GM21528 (cell line): ENCODE measurements around the gene DMD.

Experiments
- ATAC-seq: cut with Tn5 transposase; IDR thresholded peaks from one replicate; pipeline ENCODE4 v1.9.1; 2021; ENCODE audit warnings: mild to moderate bottlenecking, moderate library complexity; ENCODE audit not compliant: unreplicated experiment, low FRiP score

The DMD gene

DNA sequence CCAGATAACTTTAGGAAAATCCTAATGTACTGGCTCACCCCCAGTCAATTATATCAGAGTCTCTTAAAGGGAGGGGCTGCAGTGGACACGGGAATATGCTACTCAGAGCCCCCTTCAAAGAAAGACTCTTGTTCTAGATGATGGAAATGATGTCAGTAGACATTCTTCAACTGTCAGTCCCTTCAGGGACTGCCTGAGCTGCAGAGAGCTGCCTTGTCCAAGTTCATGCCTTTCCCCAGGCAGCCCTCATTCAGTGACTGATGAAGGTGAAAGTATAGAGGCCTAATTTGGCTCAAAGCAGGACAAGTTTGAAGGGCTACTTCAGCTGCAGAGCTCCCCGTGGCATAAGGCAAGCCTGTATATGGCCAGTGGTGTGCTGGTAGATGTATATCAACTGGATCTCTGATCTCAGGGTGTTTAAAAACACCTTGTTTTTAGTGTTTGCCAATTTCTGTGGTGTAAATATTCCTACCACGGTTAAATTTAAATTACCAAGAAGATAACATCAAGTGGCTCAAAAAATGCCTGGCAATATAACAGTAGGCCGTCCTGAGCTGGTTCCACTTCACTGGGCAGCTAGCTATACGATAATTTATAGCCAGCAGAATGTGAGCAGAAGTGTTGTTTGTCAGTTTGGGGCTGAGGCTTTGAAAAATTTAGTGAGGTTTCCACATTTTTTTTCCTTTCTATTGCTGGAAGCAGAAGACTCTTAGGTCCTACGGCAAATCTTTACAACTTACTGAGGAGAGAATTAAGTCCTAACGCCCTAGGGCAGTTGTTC lies 1390.7 kb downstream of the DMD start:
- ATAC-seq: no peak

DNA sequence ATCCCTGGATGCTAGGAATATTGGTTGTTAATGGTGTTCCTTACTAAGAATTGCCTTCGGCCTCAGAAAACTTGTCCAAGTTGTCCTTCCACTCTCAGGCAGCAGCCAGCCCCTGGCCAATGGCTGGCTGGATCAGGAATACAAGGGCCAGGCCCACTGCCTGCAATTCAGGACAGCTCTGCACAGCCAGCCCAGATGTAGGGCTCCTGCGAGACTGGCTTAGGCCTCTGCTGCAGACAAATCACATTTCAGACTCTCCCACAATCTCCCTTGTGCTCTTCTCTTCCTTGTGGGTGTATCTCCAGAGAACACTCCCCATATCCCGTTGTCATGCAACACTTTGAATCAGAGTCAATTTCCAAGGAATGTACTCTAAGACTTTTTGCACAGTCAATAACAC lies 1391.9 kb downstream of the DMD start:
- no peak for ATAC-seq

DNA sequence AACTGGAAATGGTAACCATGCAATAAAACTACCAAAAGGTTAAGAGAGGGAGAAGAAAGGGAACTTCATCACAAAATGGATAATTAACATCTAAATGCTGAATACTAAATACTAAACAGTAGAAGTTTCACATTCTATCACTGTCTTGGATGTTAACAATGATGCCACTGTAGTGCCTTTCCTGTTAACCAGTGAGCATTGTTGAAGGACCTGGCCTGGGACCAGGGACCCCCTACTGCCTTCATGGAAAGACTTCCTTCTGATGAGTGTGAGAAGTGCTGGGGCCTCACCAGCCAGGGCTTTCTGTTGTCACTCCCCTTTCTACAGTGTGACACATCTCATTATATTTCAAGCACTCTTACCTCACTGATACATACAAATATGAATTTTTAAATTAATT lies 1400.2 kb downstream of the DMD start:
- ATAC-seq: no peak

DNA sequence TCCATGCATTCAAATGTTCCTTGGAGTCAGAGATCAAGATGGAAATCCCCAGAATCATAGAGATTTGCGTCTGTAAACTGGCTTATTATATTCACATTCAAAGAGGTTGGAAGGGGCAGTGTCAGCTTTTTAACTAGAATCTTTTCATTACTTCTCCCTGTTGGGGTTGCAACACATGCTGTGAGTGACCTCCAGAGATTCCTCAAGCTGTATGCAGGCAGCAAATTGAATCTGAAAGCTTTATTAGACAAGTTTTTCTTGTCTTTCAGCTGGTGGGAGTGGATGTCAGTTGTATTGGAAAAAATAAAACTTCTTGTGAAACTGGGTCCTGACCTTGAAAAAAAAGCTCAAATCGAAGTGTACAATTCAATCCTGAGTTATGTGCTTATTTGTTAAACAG lies 1403.0 kb downstream of the DMD start:
- no peak for ATAC-seq

DNA sequence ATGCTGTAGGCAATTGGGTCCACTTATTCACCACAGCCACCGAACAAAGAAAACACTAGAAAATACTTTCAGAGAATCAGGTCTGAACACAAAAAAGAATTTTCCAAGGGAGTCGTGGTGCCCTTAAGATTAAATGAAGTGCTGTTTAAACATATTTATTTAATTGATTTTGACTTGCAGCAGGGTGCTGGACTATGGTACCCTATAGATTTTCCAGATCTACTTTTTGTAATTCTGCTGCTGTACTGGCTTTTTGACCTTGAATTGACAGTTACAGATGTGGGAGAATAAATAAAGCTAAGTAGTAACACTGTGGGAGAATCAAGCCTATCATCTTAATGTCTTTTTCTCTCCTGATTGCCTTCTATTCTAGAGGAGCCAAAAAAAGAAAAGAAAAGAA lies 1404.2 kb downstream of the DMD start:
- no peak for ATAC-seq

DNA sequence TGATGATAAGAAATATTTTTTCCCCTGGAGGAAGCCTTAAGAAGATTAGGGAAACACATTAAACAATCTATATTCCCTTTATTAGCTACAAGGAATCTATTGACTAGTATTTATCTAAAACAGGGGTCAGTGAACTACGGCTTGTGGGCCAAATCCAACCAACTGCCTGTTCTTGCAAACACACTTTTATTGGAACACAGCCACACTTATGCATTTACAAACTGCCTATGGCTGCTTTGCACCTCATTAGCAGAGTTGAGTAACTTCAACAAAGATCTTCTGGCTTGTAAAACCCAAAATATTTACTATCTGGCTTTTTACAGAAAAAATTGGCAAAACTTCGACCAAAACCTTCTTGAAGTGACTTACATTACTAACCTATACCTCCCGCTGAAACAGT lies 1405.6 kb downstream of the DMD start:
- no peak for ATAC-seq

DNA sequence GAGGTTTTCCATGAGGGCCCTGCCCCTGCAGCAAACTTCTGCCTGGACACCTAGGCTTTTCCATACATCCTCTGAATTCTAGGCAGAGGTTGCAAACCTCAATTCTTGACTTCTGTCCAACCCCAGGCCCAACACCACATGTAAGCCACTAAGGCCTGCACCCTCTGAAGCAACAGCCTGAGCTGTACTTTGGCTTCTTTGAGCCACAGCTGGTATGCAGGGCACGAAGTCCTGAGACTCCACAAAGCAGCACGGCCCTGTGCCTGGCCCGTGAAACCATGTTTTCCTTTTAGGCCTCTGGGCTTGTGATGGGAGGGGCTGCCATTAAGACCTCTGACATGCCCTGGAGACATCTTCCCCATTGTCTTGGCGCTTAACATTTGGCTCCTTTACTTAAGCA lies 1411.1 kb downstream of the DMD start:
- ATAC-seq: no peak

DNA sequence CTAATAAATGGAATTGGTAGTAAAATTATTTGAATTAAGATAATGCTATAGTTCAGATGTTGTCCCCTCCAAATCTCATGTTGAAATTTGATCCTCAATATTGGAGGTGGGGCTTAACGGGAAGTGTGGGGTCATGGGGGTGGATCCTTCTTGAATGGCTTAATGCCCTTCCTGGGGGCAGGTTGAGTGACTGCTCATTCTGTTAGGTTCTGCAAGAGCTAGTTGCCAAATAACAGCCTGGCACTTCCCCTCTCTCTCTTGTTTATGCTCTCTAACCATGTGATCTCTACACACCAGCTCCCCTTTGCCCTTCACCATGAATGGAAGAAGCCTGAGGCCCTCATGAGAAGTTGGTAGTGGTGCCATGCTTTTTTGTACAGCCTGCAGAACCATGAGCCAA lies 1414.7 kb downstream of the DMD start:
- no peak for ATAC-seq

DNA sequence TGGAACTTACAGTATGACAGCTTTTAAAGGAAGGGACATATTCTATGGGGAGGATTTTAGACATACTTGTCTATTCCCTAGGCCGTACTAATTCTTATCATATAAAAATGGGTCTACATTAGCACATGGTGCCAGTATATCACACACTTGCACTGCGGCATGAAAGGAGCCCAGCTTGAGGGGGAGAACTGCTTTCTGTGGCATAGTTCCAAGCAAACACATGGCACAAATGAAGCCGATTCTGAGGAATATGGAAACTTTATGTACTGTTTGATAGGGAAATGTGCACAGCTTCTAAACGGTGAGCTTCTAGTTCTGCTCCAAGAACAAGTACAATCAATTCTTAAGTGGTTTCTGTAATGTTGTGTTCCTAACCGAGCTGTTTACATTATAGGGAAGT lies 1463.9 kb downstream of the DMD start:
- no peak for ATAC-seq

DNA sequence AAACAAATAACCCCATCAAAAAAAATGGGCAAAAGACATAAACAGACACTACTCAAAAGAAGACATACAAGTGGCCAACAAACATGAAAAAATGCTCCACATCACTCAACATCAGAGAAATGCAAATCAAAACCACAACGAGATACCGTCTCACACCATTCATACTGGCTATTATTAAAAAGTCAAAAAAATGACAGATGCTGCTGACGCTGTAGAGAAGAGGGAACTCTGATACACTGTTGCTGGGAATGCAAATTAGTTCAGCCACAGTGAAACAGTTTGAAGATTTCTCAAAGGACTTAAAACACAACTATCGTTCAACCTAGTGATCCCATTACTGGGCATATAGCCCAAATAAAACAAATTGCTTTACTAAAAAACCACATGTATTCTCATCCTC lies 1468.3 kb downstream of the DMD start:
- ATAC-seq: no peak

DNA sequence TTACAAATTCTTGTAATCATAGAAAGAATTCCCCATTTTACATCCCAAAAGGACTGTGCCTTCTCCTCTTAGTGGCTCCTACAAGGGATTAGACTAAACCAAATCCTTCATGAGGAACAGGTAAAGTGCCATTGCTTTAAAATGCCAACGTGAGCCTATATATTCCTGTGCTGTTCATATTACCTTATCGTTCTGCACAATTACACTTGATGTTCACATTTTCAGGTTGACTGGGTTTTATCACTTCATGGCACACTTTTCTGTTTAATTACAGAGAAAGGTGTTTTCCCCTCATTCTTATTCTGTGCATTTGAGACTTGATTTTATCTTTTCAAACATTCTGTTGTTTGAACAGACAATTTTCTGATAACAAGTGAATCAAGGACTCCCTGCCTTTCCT lies 1493.9 kb downstream of the DMD start:
- no peak for ATAC-seq

DNA sequence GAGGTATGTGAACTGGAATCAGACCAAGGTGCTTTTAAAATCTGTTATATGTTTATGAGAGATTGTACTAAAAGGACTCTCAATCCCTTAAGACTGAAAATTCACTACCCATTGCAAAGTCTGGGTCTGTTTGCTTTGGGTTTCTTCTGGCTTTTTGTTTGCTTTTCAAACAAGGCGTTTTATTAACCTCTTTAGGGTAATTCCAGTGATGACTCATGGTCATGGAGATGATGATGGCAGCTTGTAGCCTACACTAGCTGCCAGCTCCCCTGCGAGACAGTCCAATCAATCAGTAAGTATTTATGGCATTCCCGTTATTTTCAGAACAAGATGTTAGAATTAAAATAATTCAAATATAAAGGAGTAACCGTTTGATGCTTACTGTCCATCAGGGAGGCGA lies 1495.7 kb downstream of the DMD start:
- ATAC-seq: no peak

DNA sequence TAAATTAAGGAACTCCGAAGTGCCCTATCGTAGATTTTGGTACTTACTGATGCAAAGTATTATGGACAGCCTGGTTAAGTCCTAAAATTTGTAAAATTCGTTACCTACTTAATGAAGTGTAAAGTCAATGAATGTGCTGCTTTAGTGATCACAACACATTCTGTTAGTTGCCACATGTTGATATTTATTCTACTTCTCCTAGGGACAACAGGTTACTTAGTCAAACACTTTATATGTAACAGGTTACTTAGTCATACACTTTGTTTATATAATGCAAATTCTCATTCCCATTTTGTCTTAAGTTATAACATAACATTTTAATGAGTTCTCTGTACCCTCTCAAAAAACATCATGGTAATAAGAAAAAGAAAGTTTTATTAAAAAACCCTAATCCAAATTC lies 1496.6 kb downstream of the DMD start:
- no peak for ATAC-seq

DNA sequence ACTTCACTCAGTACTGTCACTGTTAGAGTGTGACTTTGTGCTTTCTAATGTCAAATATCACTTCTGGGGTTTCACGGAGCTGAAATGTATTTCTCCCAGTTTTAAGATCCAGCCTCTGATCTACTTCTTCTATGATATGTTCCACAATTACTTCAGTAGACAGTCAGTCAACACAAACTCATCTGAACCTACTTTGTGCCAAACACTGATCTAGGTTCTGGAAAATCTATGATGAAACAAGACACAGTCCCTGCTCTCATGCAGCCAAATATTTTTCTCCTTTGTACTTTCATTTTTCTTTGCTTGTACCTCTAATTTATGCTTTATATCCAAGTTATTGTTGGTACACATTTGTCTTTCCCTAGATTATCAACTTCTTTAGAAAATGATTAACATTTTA lies 1498.2 kb downstream of the DMD start:
- ATAC-seq: no peak

DNA sequence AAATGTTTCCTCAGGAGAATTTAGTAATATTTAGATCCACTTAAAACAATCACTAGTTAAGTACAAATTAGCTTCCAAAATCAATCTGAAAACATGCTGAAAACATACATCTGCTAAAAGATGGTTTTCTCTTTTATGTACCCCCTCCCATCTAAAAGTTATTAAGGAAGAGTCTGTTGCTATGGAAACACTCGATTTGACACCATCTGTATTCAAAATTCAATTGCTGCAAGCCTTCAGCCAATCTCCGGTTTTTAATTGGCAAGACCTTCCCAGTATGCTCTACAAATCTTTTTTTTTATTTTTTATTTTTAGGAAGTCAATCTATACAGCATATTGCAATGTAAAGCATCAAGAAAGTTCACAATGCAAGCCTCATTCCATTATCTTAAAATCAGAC lies 1500.2 kb downstream of the DMD start:
- no peak for ATAC-seq

DNA sequence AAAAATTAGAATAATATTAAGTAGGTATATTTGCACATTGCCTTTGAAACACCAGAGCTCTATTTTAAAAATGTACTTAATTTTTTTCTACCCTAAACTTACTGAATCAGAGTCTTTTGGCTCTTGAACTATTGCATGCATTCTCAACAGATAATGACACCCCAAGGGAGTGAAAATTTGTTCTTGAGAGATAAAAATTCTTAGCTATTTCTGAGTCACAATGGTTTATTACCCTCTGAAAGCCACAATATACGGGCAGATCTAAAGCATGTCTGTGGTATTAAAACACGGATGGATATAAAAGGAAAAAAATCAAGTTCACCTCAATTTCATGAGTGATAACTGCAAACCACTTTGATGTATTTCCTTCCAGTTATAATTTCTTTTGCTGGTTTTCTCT lies 1503.2 kb downstream of the DMD start:
- no peak for ATAC-seq

DNA sequence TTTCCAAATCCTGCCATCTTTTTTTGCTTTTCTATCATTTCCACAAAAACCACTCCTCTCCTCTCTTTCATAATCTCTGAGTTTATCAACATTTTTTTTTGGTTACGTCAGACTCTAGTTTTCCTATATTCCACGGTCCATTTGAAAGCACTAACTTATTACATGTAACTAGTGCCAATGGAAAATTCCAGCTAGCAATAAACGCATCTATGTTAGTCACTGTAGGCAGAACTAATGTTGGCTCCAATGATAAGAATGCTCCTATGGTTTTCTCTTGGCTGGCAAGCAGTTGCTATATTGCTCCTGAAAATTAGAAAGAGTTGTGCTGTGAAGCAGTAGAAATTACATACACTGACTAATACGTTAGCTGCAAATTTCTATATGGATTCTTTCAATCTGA lies 1504.9 kb downstream of the DMD start:
- ATAC-seq: no peak

DNA sequence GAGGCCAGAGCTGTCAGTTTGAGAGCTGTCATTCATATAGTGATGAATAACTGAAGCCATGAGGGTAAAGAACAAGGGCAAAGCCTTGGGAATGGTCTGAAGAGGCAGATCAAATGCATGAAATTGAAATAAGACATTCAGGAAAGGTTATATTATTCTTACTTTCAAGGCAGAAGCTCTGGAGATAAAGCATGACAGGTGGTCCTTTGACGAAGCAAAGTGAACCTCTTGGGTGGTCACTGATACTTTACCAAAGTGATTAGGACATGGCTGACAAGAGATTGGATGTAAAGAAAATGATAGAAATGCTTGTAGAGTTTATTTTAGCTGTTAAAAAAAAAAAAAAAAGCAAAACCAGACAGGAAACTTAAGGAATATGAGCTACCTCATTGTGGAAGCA lies 1505.5 kb downstream of the DMD start:
- ATAC-seq: no peak

DNA sequence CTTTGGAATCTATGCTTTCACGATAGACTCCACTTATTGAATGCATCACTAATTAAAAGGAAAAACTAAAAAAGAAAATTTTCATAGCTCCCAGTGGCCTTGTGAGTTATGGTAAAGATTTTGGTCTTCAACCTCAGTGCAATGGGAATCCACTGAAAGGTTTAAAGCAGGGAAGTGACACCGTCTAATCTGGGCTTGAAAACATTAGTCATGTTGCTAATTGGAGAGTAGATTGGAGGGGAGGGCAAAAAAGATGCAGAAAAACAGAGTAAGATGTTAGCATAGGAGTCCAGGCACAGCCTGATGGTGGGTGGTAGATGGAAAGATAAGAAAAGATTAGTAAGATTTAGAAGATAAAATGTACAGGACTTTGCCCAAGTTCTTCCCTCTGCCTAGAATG lies 1506.4 kb downstream of the DMD start:
- ATAC-seq: no peak

DNA sequence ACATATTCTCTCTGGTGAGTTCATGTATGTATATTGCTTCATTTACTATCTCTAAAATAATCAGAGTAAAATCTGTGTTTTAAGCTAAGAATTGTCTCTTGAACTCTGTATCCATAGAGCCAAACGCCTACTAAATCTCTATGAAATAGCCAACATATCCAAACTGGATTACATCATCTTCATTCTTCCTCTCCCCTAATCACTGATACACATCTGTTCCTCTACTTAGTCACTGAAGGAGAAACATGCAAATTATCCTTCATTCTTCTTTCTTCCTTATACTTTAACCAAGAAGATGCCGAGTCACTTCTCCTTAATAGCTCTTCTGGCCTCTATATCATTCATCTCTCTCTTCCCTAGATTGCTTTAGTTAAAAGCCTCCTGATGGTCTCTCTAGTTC lies 1509.1 kb downstream of the DMD start:
- ATAC-seq: no peak

DNA sequence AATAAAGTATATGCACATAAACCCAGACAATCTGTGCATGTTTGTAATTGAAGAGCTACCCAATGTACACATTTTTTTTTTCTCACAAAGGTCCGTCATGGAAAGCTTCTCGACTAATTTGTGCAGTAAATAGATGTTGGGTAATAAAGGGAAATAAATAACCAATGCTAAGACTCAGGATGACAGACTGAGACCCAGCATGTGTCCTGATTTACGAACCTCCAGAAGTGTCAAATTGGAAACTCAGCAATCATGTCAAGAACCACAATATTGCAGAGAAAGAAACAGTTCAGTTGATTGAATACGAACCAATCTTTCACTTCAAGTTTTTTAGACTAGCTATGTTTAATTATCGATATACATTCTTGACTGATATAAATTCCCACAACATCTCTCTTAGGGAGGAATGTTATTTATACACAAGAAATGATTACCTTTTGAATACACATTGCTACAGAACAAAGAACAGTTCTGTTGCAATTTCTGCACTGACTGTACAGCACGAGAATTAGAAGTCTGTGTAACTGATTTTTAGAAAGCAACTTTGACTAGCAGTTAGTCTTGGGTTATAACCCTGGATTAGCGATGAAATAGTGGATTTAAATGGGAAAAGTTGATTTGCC lies 1513.9 kb downstream of the DMD start:
- ATAC-seq: no peak

DNA sequence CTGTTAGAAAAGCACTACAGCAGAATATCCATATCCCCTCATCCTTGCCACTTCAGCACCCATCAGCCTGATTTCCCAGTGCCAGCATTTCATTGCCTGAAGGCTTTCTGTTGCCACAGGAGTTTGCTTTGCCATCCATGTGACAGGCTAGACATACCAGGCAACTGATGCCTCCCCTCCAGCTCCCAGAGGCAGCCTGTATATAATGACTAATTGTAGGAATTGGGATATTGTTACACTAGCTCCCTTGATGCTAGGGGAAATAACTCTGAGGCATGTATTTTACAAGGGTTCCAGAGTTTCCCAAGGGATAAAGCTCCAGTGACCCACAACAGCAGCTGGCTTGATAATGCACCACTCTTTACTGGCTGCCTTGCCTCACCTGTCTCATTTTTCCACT lies 1531.5 kb downstream of the DMD start:
- ATAC-seq: no peak

DNA sequence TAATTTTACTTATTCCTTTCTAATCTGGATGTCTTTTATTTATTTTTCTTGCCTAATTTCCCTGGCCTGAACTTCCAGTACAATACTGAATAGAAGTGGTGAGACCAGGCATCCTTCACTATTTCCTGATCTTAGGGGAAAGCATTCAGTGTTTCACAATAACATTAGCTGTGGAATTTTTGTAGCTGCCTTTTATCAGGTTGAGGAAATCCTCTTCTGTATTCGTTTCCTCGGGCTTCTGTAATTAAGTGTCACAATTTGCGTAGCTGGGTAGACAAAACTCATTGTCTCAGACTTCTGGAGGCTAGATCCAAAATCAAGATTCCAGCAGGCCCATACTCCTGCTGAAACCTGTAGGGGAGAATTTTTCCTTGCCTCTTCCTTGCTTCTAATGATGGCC lies 1541.1 kb downstream of the DMD start:
- no peak for ATAC-seq
